ACHN (cell line): ENCODE results near the gene FTO.

Experiments
- DNase-seq: peaks from one replicate; pipeline ENCODE4 v3.0.0-alpha.2; 2015
- in situ Hi-C: cut with HindIII; loops from 2 replicates; pipeline ENCODE4 v1.10.0; 2017; ENCODE audit warnings: low sequenced_read_pairs, low pct_ligation_motif_present, low pct_unique_long_range_greater_than_20kb

The FTO gene

DNA sequence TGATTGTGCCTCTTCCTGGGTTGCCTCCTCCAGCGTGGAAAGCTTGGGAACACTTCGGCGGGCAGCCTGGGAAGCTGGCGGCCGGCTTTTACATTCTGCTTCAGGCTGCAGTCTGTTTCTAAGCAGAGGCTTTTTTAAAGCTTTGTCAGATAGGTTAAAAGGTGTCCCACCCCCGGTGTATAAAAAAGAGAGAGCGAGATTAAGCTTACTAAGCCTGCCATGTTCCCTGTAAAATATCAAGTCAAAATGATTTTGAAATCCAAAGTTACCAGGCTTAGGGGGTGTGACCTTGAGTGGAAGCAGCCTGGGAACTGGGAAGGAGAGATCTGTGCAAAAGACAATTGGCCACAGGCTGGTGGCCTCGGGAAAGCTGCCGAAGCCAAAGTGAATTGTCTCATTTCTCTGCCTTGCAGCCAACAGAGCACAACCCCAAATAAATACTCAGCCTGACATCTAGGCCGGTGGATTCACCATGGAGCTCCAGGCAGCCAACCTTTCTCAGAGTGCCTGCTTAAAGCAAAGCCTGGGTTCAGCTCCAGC, 254.5 kb downstream of the FTO start:
- in situ Hi-C loops, result no loop called here
- no peak for DNase-seq

DNA sequence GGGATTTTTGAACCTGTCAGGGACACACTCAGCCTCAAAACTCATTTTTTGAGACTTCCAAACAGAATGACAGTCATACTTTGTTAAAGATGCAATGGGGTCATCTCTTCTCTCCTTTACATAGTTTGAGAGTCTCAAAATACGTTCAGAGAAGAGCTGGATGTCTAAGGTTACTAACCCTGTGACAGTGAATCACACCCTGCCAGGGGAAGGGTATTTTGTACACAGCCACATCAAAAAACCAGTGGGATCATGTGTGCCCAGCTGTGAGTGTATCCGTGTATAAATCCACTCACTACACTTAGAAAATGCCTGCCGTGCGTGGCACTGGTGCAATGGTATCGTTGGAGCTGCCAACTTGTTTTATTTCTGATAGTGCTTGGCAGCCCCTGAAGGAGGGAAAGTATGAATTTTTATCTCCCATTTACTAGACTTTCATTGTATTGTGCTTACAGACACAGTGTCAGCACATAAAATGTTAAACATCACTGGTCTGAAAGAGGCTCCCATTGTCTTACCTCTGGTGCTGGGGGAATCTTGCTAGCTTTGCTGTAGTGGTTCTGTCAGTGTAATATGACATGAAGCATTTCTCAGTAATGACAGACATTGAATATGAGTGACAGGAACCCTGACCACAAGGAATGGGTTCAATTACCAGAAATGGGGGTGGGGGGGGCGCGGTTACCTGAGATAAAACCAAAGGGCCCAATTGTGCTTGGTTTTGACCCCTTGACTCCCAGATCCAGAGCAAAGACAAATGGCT, 256.3 kb downstream of the FTO start:
- no peak for DNase-seq
- in situ Hi-C loops, result no loop called here

DNA sequence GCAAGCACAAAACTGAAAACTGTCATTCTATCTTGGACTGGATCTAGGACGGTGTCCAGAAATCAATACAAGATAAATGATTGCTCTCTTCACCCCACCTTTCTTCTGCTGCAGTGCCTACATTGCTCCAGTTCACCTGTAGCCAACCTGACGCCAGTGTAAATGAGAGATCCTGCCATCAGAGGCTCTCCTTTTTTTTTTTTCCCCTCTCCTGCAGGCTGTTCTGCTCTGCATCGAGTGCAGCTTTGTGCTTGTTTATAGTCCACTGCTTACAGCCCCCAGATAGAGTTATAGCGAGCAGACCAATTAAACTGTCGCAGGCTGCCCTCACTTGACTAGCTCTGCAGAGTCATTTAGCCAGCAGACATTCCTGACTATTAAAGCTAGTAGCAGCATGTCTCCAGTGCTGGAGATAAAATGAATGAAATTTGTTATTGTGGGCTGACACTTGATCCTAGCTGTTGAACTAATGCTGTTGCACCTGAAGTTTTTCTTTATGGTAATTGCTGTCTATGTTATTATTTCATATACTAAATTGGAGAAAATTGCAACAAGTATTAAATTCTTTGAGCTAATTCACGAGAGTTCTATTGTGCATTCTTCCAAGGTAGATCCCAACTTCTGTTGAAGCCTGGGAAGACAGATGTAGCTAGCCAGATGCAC, 257.1 kb downstream of the FTO start:
- in situ Hi-C loops, result no loop called here

DNA sequence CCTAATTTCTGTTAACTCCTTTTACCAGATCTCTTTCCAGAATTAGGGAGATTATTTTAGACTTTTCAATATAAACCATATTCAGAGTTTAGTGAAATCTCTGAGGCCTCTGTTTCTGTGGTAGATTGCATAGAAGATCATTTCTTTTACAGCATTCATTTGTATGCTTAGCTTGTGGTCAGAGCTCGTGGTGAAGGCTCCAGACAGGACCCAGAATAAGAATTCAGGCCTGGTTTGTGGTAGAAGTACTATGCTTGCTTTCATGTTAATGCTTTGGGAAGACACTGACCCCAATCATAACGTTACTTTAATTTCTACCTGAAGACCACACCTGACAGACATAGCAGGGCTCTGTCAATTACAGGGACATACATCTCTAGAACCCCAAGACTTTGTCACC, 258.1 kb downstream of the FTO start:
- in situ Hi-C loops, result no loop called here
- DNase-seq, result no peak

More for the DNA sequence above, 257.1 kb downstream of the FTO start:
- DNase-seq, result no peak

DNA sequence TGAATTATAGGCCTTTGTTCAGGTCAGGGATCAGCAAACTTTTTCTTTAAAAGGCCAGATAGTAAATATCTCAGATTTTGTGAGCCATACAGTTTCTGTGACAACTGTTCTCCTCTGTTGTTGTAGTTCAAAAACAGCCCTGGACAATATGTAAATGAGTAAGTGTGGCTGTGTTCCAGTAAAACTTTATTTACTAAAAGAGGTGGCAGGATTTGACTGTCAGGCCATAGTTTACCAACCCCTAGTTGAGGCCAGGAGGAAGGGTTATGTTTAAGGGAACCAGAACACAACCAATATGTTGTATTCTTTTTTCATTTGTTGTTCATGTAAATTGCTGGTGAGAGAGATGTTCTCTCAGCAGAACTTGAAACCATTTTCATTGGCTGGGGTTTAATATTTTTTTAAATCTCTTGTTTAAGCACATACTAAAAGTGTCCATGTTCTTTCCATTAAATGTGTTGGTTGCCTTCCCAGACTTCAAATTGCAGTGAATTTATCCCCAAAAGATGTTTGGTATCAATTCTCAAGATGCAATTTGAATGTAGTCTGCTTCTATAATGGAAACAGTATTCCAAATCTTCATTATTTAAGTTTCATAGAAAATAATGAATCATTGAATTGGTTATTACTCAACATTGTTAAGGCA, 260.3 kb downstream of the FTO start:
- no peak for DNase-seq
- in situ Hi-C loops, result no loop called here

DNA sequence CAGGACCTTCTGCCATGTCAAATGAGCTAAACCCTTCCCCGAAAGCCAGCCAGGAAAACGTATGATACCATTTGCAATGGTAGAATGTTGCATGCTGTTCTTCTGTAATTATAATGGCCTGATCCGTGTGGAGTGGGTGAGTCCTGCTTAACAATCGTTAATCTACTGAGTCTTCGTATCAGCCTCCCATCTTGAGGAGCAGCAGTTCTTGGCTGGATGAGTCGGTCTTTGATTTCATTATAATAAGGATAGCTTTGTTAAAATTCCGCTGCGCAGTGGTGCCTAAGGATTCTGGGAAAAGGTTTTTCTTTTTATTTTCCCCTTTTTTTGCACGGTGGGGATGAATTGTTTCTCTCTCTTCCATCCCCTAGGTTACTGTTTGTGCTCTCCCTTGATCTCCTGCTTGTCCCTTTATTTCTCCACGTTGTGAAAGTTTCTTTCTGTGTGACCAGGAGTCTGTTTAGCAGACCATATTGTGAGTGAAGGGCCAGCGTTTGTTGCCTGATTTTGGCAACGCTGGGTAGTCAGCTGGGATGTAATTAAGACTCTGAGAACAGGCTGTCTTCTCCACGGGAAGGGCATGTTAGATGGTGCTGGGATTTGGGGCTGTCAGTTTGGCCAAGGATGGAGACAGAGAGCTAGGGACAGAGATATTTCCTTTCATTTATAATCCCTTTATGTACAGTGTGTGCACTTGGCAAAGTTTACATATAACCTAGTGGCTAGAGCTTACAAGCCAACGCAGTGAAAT, 263.0 kb downstream of the FTO start:
- no peak for DNase-seq
- in situ Hi-C loops, result no loop called here

DNA sequence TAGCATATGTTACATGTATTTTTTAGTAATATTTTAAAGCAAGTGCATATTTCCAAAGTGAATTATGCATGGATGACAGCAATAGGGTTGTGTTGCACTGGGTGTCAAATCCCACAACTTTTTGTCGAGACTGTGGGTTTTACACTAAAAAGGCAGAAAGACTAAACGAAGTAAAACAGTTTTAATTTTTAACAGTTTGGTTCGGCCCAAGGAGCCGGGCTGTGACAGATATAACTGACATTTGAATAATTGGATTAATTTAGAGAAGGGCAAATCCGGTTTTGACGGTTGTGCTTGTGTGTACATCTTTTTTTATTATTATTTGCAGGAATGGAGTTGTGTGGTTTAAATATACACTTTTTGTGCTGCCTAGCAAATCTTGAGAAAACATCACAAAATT, 263.6 kb downstream of the FTO start:
- DNase-seq, result no peak
- in situ Hi-C loops, result no loop called here

DNA sequence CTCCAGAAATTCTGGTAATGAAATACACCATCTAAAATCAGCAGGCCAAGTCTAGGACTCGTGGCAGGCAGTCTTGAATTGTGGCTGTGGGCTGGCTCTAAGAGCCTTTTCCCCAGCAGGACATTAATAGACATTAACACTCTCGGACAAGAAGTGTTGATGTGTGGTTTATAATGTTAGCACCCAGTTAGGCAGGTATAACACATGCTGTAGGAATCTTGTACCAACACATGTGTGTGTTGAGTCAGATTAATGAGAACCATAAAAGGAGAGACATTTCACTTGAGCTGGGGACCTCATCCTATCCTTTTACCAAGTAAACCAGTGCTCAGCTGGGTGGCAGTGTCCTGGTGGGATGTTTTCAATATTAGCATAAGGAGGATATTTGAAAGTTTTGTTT, 264.5 kb downstream of the FTO start:
- no peak for DNase-seq
- in situ Hi-C loops, result no loop called here

DNA sequence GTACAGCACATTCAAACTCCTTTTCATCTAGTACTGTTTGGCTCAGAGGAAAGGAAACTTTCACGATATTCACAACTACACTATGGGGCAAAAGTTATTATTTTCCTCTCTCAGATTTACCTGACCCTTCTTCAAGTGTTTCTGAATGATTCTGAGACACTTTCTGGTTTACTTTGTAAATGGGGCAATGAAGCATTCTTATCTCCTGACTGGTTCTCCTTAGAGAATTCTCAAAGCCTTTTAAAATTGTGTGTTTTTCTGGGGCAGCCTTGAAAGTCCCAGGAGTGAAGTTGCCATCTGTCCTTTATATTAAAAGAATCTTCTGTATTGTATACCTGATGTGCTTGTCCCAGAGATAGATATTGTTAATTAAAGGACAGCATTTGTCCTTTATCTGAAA, 264.9 kb downstream of the FTO start:
- DNase-seq, result no peak
- in situ Hi-C loops, result no loop called here

DNA sequence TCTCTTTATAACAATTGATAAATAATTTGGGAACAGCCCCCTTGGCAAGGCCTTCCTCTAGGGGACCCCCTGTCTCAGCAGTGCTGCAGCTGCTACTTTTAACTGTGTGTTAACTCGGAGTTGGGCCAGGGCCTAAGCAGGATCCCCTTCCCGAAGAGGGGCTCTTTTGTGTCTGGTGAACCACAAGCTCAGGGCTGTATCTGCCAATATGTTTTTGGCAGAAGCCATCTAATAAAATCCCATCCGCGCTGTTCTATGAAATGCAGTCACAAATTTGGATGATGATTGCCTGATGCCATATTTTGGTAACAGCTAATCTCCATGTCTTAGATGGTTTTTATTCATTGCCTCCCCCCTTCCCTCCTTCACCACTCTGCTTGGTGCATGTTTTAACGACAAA, 267.7 kb downstream of the FTO start:
- in situ Hi-C loops, result no loop called here

DNA sequence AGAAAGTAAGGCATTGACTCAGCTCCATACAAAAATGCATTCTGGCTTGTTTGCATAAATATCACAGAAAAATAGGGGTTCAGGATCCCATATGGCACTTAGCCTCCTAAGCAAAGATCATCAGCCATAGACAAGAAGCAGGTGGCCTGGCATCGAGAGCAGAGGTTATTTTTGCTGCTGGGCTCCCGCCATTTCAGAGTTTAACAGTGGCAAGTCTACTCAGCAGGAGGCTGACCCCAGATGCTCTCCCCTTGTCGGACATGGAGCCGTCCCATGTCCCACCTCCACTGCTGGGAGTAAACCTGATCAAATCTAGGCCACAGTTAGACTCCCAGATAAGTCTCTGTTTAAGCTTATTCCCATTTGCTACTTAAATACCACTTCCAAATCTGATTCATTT, 269.1 kb downstream of the FTO start:
- in situ Hi-C loops, result no loop called here

More for the DNA sequence above, 267.7 kb downstream of the FTO start:
- no peak for DNase-seq

DNA sequence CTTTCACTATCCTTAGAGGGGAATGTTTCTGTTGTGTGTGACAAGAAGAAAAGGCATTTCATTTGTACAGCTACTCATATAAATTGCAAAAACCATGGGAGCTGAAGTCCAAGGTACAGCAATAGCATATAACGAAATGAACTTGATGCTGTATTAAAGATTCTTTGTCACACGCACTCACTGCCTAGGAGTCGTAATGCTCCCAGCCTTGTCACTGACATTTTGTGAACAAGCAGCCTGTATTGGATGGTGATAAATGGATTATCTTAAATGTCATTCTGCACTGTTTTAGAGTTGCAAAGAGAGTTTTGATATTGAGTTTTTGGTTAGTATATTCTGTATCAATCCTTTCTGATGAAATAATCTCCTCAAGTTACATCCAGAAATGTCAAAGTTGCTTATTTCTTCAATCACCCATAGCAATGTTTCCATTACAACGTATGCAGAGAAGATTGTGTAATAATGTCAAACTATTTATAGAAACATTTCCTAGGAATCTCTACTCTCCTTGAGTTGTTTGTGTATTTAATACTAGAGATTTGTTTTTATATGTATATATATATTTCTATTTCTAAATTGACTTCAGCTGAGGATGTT, 270.6 kb downstream of the FTO start:
- DNase-seq, result no peak
- in situ Hi-C loops, result no loop called here

More for the DNA sequence above, 269.1 kb downstream of the FTO start:
- no peak for DNase-seq

DNA sequence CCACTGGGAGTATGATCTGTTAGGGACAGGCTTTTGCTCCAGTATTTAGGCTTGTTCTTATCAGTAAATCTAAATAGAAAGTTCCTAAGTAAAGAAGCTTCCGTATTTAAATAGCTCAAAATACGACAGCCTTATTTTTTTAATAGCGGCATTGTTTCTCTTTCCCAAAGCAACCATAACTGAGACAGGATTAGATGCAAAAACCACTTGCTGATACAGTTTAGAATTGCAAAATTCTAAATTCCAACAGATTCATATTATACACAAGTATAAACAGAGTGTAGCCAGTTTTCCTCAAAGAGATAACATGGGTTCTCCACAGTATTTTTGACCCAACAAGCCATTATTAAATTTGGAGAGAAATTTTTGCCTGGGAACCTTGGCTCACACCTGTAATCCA, 276.7 kb downstream of the FTO start:
- no peak for DNase-seq
- in situ Hi-C loops, result no loop called here

DNA sequence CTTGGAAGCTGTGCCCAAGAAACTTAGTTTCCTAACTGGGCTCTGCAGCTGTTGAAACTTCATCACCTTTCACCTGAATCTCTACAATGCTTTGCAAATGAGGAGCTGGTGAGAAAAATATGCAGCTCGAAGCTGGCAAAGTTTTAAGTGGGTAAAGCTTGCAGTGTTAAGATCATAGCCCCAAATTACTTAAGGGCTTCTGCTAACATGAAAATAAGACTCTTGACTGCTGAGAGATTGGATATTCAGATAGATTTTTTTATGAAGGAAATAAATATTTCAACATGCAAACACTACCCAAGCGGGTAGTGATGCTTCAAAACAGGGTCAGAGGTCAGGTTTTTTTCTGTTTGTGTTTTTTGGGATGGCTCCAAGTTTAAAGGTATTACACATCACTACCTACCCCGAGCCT, 278.7 kb downstream of the FTO start:
- DNase-seq, result no peak

DNA sequence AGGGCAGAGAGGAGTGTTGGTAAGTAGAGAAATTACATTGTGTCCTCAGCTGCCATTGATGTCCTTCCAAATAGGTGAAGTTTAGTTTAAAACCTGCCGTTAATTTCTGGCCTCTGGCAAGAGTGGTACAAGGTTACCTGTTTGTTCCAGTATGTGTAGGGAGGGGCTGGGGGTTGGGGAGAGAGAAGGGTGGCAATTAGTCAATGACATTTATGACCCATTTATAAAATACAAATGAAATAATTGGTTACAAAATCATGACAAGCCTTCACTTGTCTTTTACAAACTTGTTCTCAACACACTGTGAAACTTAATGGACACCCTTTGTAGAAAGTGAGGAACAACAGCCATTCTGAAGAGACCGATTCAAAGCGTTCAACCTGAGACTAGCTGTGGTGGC, 281.0 kb downstream of the FTO start:
- no peak for DNase-seq
- in situ Hi-C loops, result no loop called here

More for the DNA sequence above, 278.7 kb downstream of the FTO start:
- in situ Hi-C loops, result no loop called here

DNA sequence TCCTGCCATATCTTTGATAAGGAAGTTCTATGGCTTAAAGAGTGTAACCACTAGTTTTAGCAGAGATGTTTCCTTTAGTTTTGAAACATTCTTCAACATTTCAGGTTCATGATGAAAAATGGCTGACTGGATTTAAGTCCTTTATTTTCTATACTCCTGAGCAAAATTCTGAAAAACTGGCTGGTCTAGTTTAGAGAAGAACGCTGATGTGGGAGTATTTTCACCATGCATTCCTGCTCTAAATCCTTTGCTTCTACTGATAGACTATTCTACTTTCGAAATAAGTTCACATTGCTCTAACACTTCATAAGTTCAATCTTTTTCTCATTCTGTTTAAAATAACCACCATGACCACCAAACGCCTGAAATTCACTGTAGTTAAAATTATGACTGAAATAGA, 281.9 kb downstream of the FTO start:
- DNase-seq, result no peak
- in situ Hi-C loops, result no loop called here

DNA sequence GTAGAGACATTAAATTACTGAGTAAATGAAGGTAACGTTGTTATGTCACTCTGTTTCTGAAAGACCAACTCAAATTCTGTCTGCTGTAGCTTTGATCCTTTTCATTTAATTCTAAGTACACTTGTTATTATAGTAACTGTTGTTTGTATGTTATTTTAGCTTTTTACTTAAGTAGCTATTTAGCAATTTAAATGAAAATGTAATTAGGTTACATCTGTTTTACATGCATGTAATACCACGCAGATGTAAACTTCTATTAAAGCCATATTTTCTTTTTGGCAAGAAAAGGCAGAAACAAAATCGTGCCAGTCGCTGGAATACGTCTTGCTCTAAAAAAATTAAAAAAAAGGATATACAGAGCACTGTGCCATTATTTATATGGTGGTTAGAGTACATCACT, 282.8 kb downstream of the FTO start:
- no peak for DNase-seq
- in situ Hi-C loops, result no loop called here

DNA sequence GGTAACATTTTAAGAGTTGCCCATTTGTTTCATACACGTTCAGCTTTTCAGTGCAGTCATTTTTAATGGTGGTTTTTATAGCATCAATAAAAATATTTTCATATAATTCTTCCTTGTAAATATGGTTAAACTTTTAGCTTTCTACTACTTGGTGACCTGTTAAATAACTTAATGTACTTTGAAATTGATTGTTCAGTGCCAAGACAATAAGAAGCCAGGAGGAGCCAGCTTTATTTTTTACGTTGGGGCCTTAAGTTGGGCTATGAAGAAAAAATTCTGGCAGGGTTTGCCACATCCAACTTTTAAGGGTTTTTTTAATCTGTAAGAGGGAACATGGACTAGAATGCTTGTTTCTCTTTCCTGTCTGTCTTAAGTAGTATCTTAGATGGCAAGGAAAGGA, 284.2 kb downstream of the FTO start:
- DNase-seq, result no peak
- in situ Hi-C loops, result no loop called here

DNA sequence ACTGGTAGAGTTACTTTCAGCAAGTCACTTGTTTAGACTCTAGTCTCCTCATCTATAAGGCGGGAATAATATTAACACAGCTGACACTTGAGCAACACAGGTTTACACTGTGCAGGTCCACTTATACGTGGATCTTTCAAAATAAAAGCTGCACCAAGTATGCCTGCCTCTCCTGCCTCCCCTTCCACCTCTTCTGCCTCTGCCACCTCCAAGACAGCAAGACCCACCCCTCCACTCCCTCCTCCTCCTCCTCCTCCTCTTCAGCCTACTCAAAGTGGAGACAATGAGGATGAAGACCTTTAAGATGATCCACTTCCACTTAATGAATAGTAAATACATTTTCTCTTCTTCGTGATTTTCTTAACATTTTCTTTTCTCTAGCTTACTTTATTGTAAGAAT, 285.6 kb downstream of the FTO start:
- in situ Hi-C loops, result no loop called here
- no peak for DNase-seq
